ENCODE data around the gene ANKRD16. TPM values are rescaled to one million over a fixed set of nuclear protein-coding genes. Genes with fewer than 3 reads are reported as not detected.

Gene ANKRD16
- total and polyA plus RNA-seq, 2 donors (not counting 1 experiment from before 2014, with no cell fraction given), result 10.9 to 12.6 TPM

DNA sequence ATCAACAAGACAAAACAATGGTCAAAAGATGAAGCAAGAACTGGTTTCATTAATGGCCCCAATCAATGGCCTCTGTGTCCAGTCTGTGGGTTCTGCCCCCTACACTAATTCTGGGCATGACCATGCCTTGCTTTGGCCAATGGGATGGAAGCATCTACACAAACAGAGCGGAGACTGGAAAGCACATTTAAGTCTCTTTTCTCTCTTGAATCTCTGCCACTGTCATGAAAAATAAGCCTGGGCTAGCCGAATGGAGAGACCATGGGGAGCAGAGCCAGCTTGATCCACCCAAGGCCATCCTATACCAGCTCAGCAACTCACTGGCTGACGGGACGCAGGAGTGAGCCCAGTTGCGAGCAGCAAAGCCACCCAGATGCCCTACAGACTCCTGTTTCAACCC is 30.9 kb downstream of the ANKRD16 start:
- Histone ChIP-seq H3K9ac (ENCODE audit: low read length) (no peak overlapping the region), H3K27ac (ENCODE audit: low read length in 2 of 2) (no peak overlapping the region), H3K9me3 (ENCODE audit: control extremely low read depth in 1 of 3, control insufficient read depth in 2 of 3, insufficient read depth in 1 of 3, low read length in 2 of 3) (peaks cover 0 to 4% (median 0%) of the 10 kb centered on the region in 3 donors), H3K79me2 (ENCODE audit: control insufficient read depth, insufficient read depth, low read length) (no peaks in the 10 kb centered on the region), H4K20me1 (ENCODE audit: control insufficient read depth, insufficient read depth, low read length, poor library complexity, severe bottlenecking) (no peaks in the 10 kb centered on the region), H3K4me3 (ENCODE audit: control extremely low read depth in 1 of 5, extremely low read depth in 1 of 5, insufficient read depth in 1 of 5, low read depth in 2 of 5, low read length in 4 of 5) (no peak overlapping the region), H3K27me3 (replicated peaks in 1 of 4; ENCODE audit: control extremely low read depth in 1 of 4, control insufficient read depth in 3 of 4, insufficient read depth in 4 of 4, low read length in 3 of 4) (no peaks in the 10 kb centered on the region), H3K36me3 (replicated peaks in 1 of 2; ENCODE audit: control extremely low read depth in 1 of 2, control insufficient read depth in 1 of 2, extremely low read depth in 1 of 2, insufficient read depth in 2 of 2, low read length in 1 of 2) (no peaks in the 10 kb centered on the region), H3K4me2 (replicated peaks; ENCODE audit: low read depth, low read length, poor library complexity, severe bottlenecking) (no peak overlapping the region), H3K4me1 (ENCODE audit: control insufficient read depth in 2 of 2, insufficient read depth in 2 of 2, low read length in 2 of 2) (peaks cover 5 to 24% of the 10 kb centered on the region in 2 donors), H2AFZ (ENCODE audit: insufficient read depth, low read depth, low read length, poor library complexity, severe bottlenecking) (no peak overlapping the region)
- WGBS (ENCODE audit: insufficient coverage), result 100% methylated on average over 2 of the region's 5 CpGs
- POLR2A ChIA-PET, result interaction anchor here (0.6 to 0.7 kb wide), 3 partner anchors 39 to 1867 kb away, joined by 3 to 7 read pairs (median 4); no protein-coding TSS in a partner anchor
- no peak for ATAC-seq (ENCODE audit: low read depth)
- intact Hi-C loops (cut with micrococcal nuclease), result no loop called here
- Mint-ChIP-seq H3K27ac (no peak overlapping the region), H3K4me1 (peaks cover 34% of the 10 kb centered on the region), H3K4me3 (no peak overlapping the region), H3K9me3 (ENCODE audit: insufficient read depth) (no peaks in the 10 kb centered on the region), H3K27me3 (no peaks in the 10 kb centered on the region)
- CTCF ChIA-PET, result interaction anchor here (0.8 kb wide), 1 partner anchor 15 kb away, joined by 4 read pairs; no protein-coding TSS in a partner anchor
- DNase-seq, result no peak
- TF ChIP-seq, protein P1, sequence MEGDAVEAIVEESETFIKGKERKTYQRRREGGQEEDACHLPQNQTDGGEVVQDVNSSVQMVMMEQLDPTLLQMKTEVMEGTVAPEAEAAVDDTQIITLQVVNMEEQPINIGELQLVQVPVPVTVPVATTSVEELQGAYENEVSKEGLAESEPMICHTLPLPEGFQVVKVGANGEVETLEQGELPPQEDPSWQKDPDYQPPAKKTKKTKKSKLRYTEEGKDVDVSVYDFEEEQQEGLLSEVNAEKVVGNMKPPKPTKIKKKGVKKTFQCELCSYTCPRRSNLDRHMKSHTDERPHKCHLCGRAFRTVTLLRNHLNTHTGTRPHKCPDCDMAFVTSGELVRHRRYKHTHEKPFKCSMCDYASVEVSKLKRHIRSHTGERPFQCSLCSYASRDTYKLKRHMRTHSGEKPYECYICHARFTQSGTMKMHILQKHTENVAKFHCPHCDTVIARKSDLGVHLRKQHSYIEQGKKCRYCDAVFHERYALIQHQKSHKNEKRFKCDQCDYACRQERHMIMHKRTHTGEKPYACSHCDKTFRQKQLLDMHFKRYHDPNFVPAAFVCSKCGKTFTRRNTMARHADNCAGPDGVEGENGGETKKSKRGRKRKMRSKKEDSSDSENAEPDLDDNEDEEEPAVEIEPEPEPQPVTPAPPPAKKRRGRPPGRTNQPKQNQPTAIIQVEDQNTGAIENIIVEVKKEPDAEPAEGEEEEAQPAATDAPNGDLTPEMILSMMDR (IDR thresholded peaks at IDR 0.05), result no peak
- no peak for TF ChIP-seq EZH2 (IDR thresholded peaks at IDR 0.05; ENCODE audit: borderline replicate concordance, insufficient read depth, low read depth, low read length, poor library complexity, severe bottlenecking)

DNA sequence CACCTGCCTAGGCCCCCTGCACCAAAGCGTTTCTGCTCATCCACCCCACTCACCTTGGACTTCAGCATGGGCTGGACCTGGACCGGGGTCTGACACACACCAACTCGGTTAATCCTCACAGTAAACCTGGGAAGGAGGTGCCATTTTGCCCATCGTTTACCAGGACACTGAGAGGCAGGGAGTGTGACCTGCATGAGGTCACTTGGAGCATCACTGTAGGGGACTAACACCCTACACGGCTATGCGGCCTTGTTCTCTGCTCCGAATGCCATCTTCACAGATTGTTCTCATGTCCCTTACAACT is 33.0 kb downstream of the ANKRD16 start:
- ChIA-PET POLR2A (interaction anchor here (0.9 kb wide), 1 partner anchor 94 kb away, joined by 3 read pairs; no protein-coding TSS in a partner anchor), CTCF (no interaction called here)
- no peak overlapping the region for H3K27ac ChIP-seq (ENCODE audit: low read length in 2 of 2)
- Mint-ChIP-seq H3K4me3 (no peak overlapping the region), H3K4me1 (peaks cover 36% of the 10 kb centered on the region), H3K27ac (no peak overlapping the region), H3K9me3 (ENCODE audit: insufficient read depth) (no peaks in the 10 kb centered on the region), H3K27me3 (no peaks in the 10 kb centered on the region)
- H3K9ac ChIP-seq (ENCODE audit: low read length), result no peak overlapping the region
- ATAC-seq (ENCODE audit: low read depth) (no peak), DNase-seq (no peak)
- H2AFZ ChIP-seq (ENCODE audit: insufficient read depth, low read depth, low read length, poor library complexity, severe bottlenecking), result no peak overlapping the region
- peaks cover 4% of the 10 kb centered on the region for H3K79me2 ChIP-seq (ENCODE audit: control insufficient read depth, insufficient read depth, low read length)
- WGBS (ENCODE audit: insufficient coverage), result 95% methylated on average over 3 of the region's 7 CpGs
- intact Hi-C loops (cut with micrococcal nuclease), result no loop called here
- no peak overlapping the region for H3K4me2 ChIP-seq (replicated peaks; ENCODE audit: low read depth, low read length, poor library complexity, severe bottlenecking)
- H3K36me3 ChIP-seq (replicated peaks in 1 of 2; ENCODE audit: control extremely low read depth in 1 of 2, control insufficient read depth in 1 of 2, extremely low read depth in 1 of 2, insufficient read depth in 2 of 2, low read length in 1 of 2), result no peaks in the 10 kb centered on the region
- H3K9me3 ChIP-seq (ENCODE audit: control extremely low read depth in 1 of 3, control insufficient read depth in 2 of 3, insufficient read depth in 1 of 3, low read length in 2 of 3), result peaks cover 0 to 7% (median 0%) of the 10 kb centered on the region in 3 donors
- H3K27me3 ChIP-seq (replicated peaks in 1 of 4; ENCODE audit: control extremely low read depth in 1 of 4, control insufficient read depth in 3 of 4, insufficient read depth in 4 of 4, low read length in 3 of 4), result no peaks in the 10 kb centered on the region
- no peak for TF ChIP-seq EZH2 (IDR thresholded peaks at IDR 0.05; ENCODE audit: borderline replicate concordance, insufficient read depth, low read depth, low read length, poor library complexity, severe bottlenecking)
- TF ChIP-seq, protein P1 (IDR thresholded peaks at IDR 0.05), result no peak
- H3K4me1 ChIP-seq (ENCODE audit: control insufficient read depth in 2 of 2, insufficient read depth in 2 of 2, low read length in 2 of 2), result peaks cover 19 to 30% of the 10 kb centered on the region in 2 donors
- H3K4me3 ChIP-seq (ENCODE audit: control extremely low read depth in 1 of 5, extremely low read depth in 1 of 5, insufficient read depth in 1 of 5, low read depth in 2 of 5, low read length in 4 of 5), result no peak overlapping the region
- no peaks in the 10 kb centered on the region for H4K20me1 ChIP-seq (ENCODE audit: control insufficient read depth, insufficient read depth, low read length, poor library complexity, severe bottlenecking)

Data from B cell (primary cell).